Measurements from ENCODE around the gene HDAC3. TPM values are rescaled to one million over a fixed set of nuclear protein-coding genes. Genes with fewer than 3 reads are reported as not detected.

The HDAC3 gene
- total and polyA plus RNA-seq, 9 donors = 34.2 to 73.8 (median 49.4) TPM

GRCh38 chr5:141681695-141682641, 45.3 kb upstream of the HDAC3 start, which contains the start of gene ARAP3:
ARAP3 (minus strand) TSS chr5:141682230; CDS start chr5:141680486, 1,744 bp downstream.
- peak within 1 kb of the TSS; percentile 49 for H3K4me3 ChIP-seq
- WGBS, 3 donors = 5 to 6% (median 5%) methylated on average over 67 to 73 of the region's 77 CpGs
- DNase-seq = peak; percentile 70 to 89 (median 81)
- no peaks in the 10 kb centered on the region for H3K4me1 ChIP-seq (ENCODE audit: insufficient read depth)
- H3K27me3 ChIP-seq = no peaks in the 10 kb centered on the region
- H3K36me3 ChIP-seq = no peaks in the 10 kb centered on the region
- peak within 1 kb of the TSS; percentile 29 to 42 for H3K27ac ChIP-seq
- H3K9me3 ChIP-seq = no peaks in the 10 kb centered on the region
- intact Hi-C loops (cut with DNase I) = no loop called here
- TF ChIP-seq EP300 (IDR thresholded peaks at IDR 0.05) (no peak), CTCF (IDR thresholded peaks at IDR 0.05) (no peak), POLR2A (IDR thresholded peaks at IDR 0.05) (no peak)

GRCh38 chr5:141681295-141681694, 44.6 kb upstream of the HDAC3 start:
- Histone ChIP-seq H3K4me3 (peak overlapping the region; percentile 49), H3K9me3 (no peaks in the 10 kb centered on the region), H3K36me3 (no peaks in the 10 kb centered on the region), H3K4me1 (ENCODE audit: insufficient read depth) (no peaks in the 10 kb centered on the region), H3K27me3 (no peaks in the 10 kb centered on the region), H3K27ac (no peak overlapping the region)
- intact Hi-C loops (cut with DNase I) = no loop called here
- WGBS, 3 donors = 72 to 80% (median 77%) methylated on average over 2 of the region's 2 CpGs
- DNase-seq = no peak
- no peak for TF ChIP-seq EP300 (IDR thresholded peaks at IDR 0.05)
- no peak for TF ChIP-seq POLR2A (IDR thresholded peaks at IDR 0.05)
- TF ChIP-seq CTCF (IDR thresholded peaks at IDR 0.05) = no peak

GRCh38 chr5:141680751-141681201, 44.1 kb upstream of the HDAC3 start:
- H3K27me3 ChIP-seq = no peaks in the 10 kb centered on the region
- WGBS, 3 donors = 60 to 70% (median 67%) methylated on average over 6 of the region's 6 CpGs
- TF ChIP-seq POLR2A (IDR thresholded peaks at IDR 0.05) (no peak), CTCF (IDR thresholded peaks at IDR 0.05) (no peak), EP300 (IDR thresholded peaks at IDR 0.05) (no peak)
- intact Hi-C loops (cut with DNase I) = no loop called here
- no peak overlapping the region for H3K27ac ChIP-seq
- no peaks in the 10 kb centered on the region for H3K36me3 ChIP-seq
- no peaks in the 10 kb centered on the region for H3K4me1 ChIP-seq (ENCODE audit: insufficient read depth)
- DNase-seq = no peak
- no peak overlapping the region for H3K4me3 ChIP-seq
- H3K9me3 ChIP-seq = no peaks in the 10 kb centered on the region

- Histone ChIP-seq H3K36me3 (no peaks in the 10 kb centered on the region), H3K9me3 (no peaks in the 10 kb centered on the region), H3K4me1 (ENCODE audit: insufficient read depth) (no peaks in the 10 kb centered on the region), H3K27me3 (no peaks in the 10 kb centered on the region), H3K27ac (no peak overlapping the region), H3K4me3 (no peak overlapping the region)
- 89 to 96% (median 89%) methylated on average over 10 to 16 of the region's 16 CpGs for WGBS, 3 donors
- intact Hi-C loops (cut with DNase I) = no loop called here
- TF ChIP-seq CTCF (IDR thresholded peaks at IDR 0.05) (no peak), POLR2A (IDR thresholded peaks at IDR 0.05) (no peak), EP300 (IDR thresholded peaks at IDR 0.05) (no peak)
- no peak for DNase-seq
Observed at GRCh38 chr5:141680178-141680577, 43.5 kb upstream of the HDAC3 start.

All from ovary (tissue), 9 donors.